WTC11 (cell line): ENCODE results near the gene OR2M5. TPM values are rescaled to one million over a fixed set of nuclear protein-coding genes. Genes with fewer than 3 reads are reported as not detected.

Source experiments
- CREB1 ChIP-seq: sonication (generic); formaldehyde crosslinking; IDR thresholded peaks from 2 replicates; pipeline ENCODE4 v1.8.0; 2023; ENCODE audit warnings: mild to moderate bottlenecking, missing genetic modification reagents
- CREM ChIP-seq: sonication (generic); formaldehyde crosslinking; IDR thresholded peaks from 2 replicates; pipeline ENCODE4 v1.8.1; 2022; ENCODE audit warnings: mild to moderate bottlenecking, missing genetic modification reagents, moderate library complexity
- ELF4 ChIP-seq: sonication (generic); formaldehyde crosslinking; IDR thresholded peaks from 2 replicates; pipeline ENCODE4 v1.8.1; 2022; ENCODE audit warnings: low read depth, mild to moderate bottlenecking, moderate library complexity, missing genetic modification reagents
- EMX1 ChIP-seq: fragments of 250-450 bp; sonication (Bioruptor Pico); IDR thresholded peaks from 2 replicates; pipeline ENCODE4 v1.8.0; 2021; ENCODE audit warnings: mild to moderate bottlenecking
- HMGXB4 ChIP-seq: sonication (generic); formaldehyde crosslinking; IDR thresholded peaks from 2 replicates; pipeline ENCODE4 v1.8.1; 2023; ENCODE audit warnings: mild to moderate bottlenecking, moderate library complexity, missing genetic modification reagents
- JAZF1 ChIP-seq: fragments of 250-450 bp; sonication (Bioruptor Pico); IDR thresholded peaks from 2 replicates; pipeline ENCODE4 v1.9.0; 2021; ENCODE audit warnings: moderate library complexity, mild to moderate bottlenecking, inconsistent platforms
- KAT7 ChIP-seq: sonication (generic); formaldehyde crosslinking; IDR thresholded peaks from 2 replicates; pipeline ENCODE4 v1.8.1; 2023; ENCODE audit warnings: missing genetic modification reagents, mild to moderate bottlenecking, borderline replicate concordance
- MLX ChIP-seq: sonication (generic); formaldehyde crosslinking; IDR thresholded peaks from 2 replicates; pipeline ENCODE4 v1.8.1; 2023; ENCODE audit warnings: mild to moderate bottlenecking, missing genetic modification reagents, moderate library complexity
- NFYB ChIP-seq: sonication (generic); formaldehyde crosslinking; conservative IDR thresholded peaks from 2 replicates; pipeline ENCODE4 v1.8.0; 2022; ENCODE audit warnings: low read depth, missing genetic modification reagents
- NR3C1 ChIP-seq: sonication (generic); formaldehyde crosslinking; conservative IDR thresholded peaks from 2 replicates; pipeline ENCODE4 v1.8.1; 2023; ENCODE audit warnings: low read depth, mild to moderate bottlenecking, missing genetic modification reagents
- STAT6 ChIP-seq: sonication (generic); formaldehyde crosslinking; conservative IDR thresholded peaks from 2 replicates; pipeline ENCODE4 v1.8.1; 2023; ENCODE audit warnings: mild to moderate bottlenecking, low read depth, missing genetic modification reagents, moderate library complexity
- ZNF232 ChIP-seq: sonication (generic); formaldehyde crosslinking; IDR thresholded peaks from 2 replicates; pipeline ENCODE4 v1.8.0; 2022; ENCODE audit warnings: mild to moderate bottlenecking, missing genetic modification reagents
- ZSCAN18 ChIP-seq: fragments of 250-450 bp; sonication (Bioruptor Pico); IDR thresholded peaks from 2 replicates; pipeline ENCODE4 v2.1.2; 2022; ENCODE audit warnings: mild to moderate bottlenecking, moderate library complexity
- total RNA-seq: library from RNA; stranded (reverse); gene quantifications from 3 replicates; pipeline ENCODE4 v1.2.3, GENCODE V29; 2021
- TF ChIP-seq, protein P1 (sequence below): sonication (generic); formaldehyde crosslinking; conservative IDR thresholded peaks from 2 replicates; pipeline ENCODE4 v1.8.1; 2022; ENCODE audit warnings: mild to moderate bottlenecking, missing genetic modification reagents

The OR2M5 gene
- total RNA-seq, 1 experiment from 2014 or later: not detected

DNA sequence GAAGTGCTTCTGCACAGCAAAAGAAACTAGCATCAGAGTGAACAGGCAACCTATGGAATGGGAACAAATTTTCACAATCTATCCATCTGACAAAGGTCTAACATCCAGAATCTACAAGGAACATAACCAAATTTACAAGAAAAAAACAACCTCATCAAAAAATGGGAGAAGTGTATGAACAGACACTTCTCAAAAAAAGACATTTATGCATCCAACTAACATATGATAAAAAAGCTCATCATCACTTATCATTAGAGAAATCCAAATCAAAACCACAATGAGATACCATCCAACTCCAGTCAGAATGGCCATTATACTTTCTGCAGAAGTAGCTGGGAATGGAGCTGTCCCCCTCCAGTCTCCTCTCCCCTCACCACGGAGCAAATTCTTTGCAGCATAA is 49.2 kb downstream of the OR2M5 start (continued):
- TF ChIP-seq NR3C1 (CRISPR knock-in tag) (no peak), ZNF232 (CRISPR knock-in tag) (no peak), CREB1 (CRISPR knock-in tag) (no peak), MLX (no peak), KAT7 (CRISPR knock-in tag) (no peak), STAT6 (CRISPR knock-in tag) (no peak), CREM (CRISPR knock-in tag) (no peak), ELF4 (CRISPR knock-in tag) (no peak), NFYB (CRISPR knock-in tag) (no peak), EMX1 (no peak), HMGXB4 (CRISPR knock-in tag) (no peak), JAZF1 (no peak), ZSCAN18 (CRISPR knock-in tag) (no peak)
- TF ChIP-seq, protein P1, sequence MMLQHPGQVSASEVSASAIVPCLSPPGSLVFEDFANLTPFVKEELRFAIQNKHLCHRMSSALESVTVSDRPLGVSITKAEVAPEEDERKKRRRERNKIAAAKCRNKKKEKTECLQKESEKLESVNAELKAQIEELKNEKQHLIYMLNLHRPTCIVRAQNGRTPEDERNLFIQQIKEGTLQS (CRISPR knock-in tag): no peak

Other genes with a start within 250 kb of the OR2M5 start
- 0.17 to 0.41 TPM (median 0.32 TPM) in 3 replicates for gene OR2W3, start 249.6 kb upstream of the OR2M5 start, total RNA-seq
- gene OR2T8, start 224.9 kb upstream of the OR2M5 start, total RNA-seq: not detected in 3 replicates
- gene OR2AJ1, start 220.3 kb upstream of the OR2M5 start, total RNA-seq: not detected in 3 replicates
- not detected in 3 replicates for gene OR2L8, start 196.3 kb upstream of the OR2M5 start, total RNA-seq
- gene OR2AK2, start 179.9 kb upstream of the OR2M5 start, total RNA-seq: not detected in 3 replicates
- gene OR2L5, start 131.5 kb upstream of the OR2M5 start, total RNA-seq: not detected in 3 replicates
- 0.05 TPM in 1 of 3 replicates, not detected in the others for gene OR2L2, start 115.1 kb upstream of the OR2M5 start, total RNA-seq
- not detected in 3 replicates for gene OR2L3, start 98.3 kb upstream of the OR2M5 start, total RNA-seq
- not detected in 3 replicates for gene OR2L13, start 50.0 kb upstream of the OR2M5 start, total RNA-seq
- not detected in 3 replicates for gene OR2M2, start 29.7 kb downstream of the OR2M5 start, total RNA-seq
- gene OR2M3, start 52.1 kb downstream of the OR2M5 start, total RNA-seq: not detected in 3 replicates
- gene OR2M4, start 86.3 kb downstream of the OR2M5 start, total RNA-seq: not detected in 3 replicates
- gene OR2T33, start 132.8 kb downstream of the OR2M5 start, total RNA-seq: not detected in 3 replicates
- not detected in 3 replicates for gene OR2T12, start 158.3 kb downstream of the OR2M5 start, total RNA-seq
- gene OR2M7, start 179.4 kb downstream of the OR2M5 start, total RNA-seq: not detected in 3 replicates
- gene OR14C36, start 203.6 kb downstream of the OR2M5 start, total RNA-seq: not detected in 3 replicates
- not detected in 3 replicates for gene OR2T4, start 216.5 kb downstream of the OR2M5 start, total RNA-seq
- gene OR2T6, start 230.6 kb downstream of the OR2M5 start, total RNA-seq: not detected in 3 replicates